WTC11 (cell line): ENCODE data around the gene LEFTY1. TPM values are rescaled to one million over a fixed set of nuclear protein-coding genes. Genes with fewer than 3 reads are reported as not detected.
A peak's percentile ranks its signal among the peaks of the same experiment; 100 is the strongest.

Source experiments
- ATAC-seq: fragments of 200-7000 bp; cut with Tn5 transposase; 2 replicates; pipeline ENCODE4 v1.10.0; 2021; ENCODE audit warnings: mild to moderate bottlenecking, moderate library complexity
- CTCF ChIA-PET: fragments of 300-600 bp; sonication (Branson Sonifier 250); formaldehyde crosslinking; loops from one replicate; lab custom pipeline; 2021; ENCODE audit warnings: antibody characterized with exemption; lab: Charles Lee
- POLR2A ChIA-PET: fragments of 350-600 bp; sonication (Branson Sonifier 250); formaldehyde crosslinking; loops from one replicate; lab custom pipeline; 2021; ENCODE audit warnings: antibody characterized with exemption; lab: Charles Lee
- DNase-seq: peaks from one replicate; pipeline ENCODE4 v3.0.0; 2021; ENCODE audit warnings: low spot score
- H3K27ac Mint-ChIP-seq: 2 replicates; pipeline ENCODE4 v1.8.0; 2021; ENCODE audit warnings: mixed read lengths
- H3K27me3 Mint-ChIP-seq: 2 replicates; pipeline ENCODE4 v1.8.0; 2021; ENCODE audit warnings: low read depth, mild to moderate bottlenecking, moderate library complexity, mixed read lengths
- H3K36me3 Mint-ChIP-seq: 2 replicates; pipeline ENCODE4 v1.8.0; 2021; ENCODE audit warnings: mixed read lengths
- H3K4me1 Mint-ChIP-seq: 2 replicates; pipeline ENCODE4 v1.8.0; 2022; ENCODE audit warnings: mixed read lengths
- H3K4me3 Mint-ChIP-seq: 2 replicates; pipeline ENCODE4 v1.8.0; 2021; ENCODE audit warnings: mild to moderate bottlenecking, moderate library complexity, mixed read lengths
- H3K9me3 Mint-ChIP-seq: 2 replicates; pipeline ENCODE4 v1.8.0; 2021; ENCODE audit warnings: mixed read lengths
- ARID4B ChIP-seq: sonication (generic); formaldehyde crosslinking; IDR thresholded peaks from 2 replicates; pipeline ENCODE4 v1.8.0; 2023; ENCODE audit warnings: missing genetic modification reagents, mild to moderate bottlenecking, borderline replicate concordance
- ATF1 ChIP-seq: sonication (generic); formaldehyde crosslinking; IDR thresholded peaks from 2 replicates; pipeline ENCODE4 v1.8.1; 2023; ENCODE audit warnings: mild to moderate bottlenecking, moderate library complexity, missing genetic modification reagents
- ETV6 ChIP-seq: sonication (generic); formaldehyde crosslinking; IDR thresholded peaks from 2 replicates; pipeline ENCODE4 v1.8.1; 2022; ENCODE audit warnings: mild to moderate bottlenecking, missing genetic modification reagents
- JAZF1 ChIP-seq: fragments of 250-450 bp; sonication (Bioruptor Pico); IDR thresholded peaks from 2 replicates; pipeline ENCODE4 v1.9.0; 2021; ENCODE audit warnings: moderate library complexity, mild to moderate bottlenecking, inconsistent platforms
- MAX ChIP-seq: sonication (generic); formaldehyde crosslinking; IDR thresholded peaks from 2 replicates; pipeline ENCODE4 v1.8.0; 2022; ENCODE audit warnings: mild to moderate bottlenecking, missing genetic modification reagents
- MYBL2 ChIP-seq: sonication (generic); formaldehyde crosslinking; IDR thresholded peaks from 2 replicates; pipeline ENCODE4 v1.8.1; 2023; ENCODE audit warnings: mild to moderate bottlenecking, moderate library complexity, missing genetic modification reagents
- NFATC4 ChIP-seq: fragments of 250-450 bp; sonication (Bioruptor Pico); IDR thresholded peaks from 2 replicates; pipeline ENCODE4 v1.9.0; 2021; ENCODE audit warnings: mild to moderate bottlenecking
- RORB ChIP-seq: fragments of 250-450 bp; sonication (Bioruptor Pico); IDR thresholded peaks from 2 replicates; pipeline ENCODE4 v1.9.0; 2021; ENCODE audit warnings: mild to moderate bottlenecking
- SP1 ChIP-seq: sonication (generic); formaldehyde crosslinking; conservative IDR thresholded peaks from 2 replicates; pipeline ENCODE4 v1.8.1; 2022; ENCODE audit warnings: missing genetic modification reagents
- TEAD1 ChIP-seq: sonication (generic); formaldehyde crosslinking; IDR thresholded peaks from 2 replicates; pipeline ENCODE4 v1.8.0; 2022; ENCODE audit warnings: mild to moderate bottlenecking, missing genetic modification reagents
- TP53 ChIP-seq: sonication (generic); formaldehyde crosslinking; IDR thresholded peaks from 2 replicates; pipeline ENCODE4 v1.8.1; 2023; ENCODE audit warnings: mild to moderate bottlenecking, missing genetic modification reagents
- ZNF121 ChIP-seq: sonication (generic); formaldehyde crosslinking; IDR thresholded peaks from 2 replicates; pipeline ENCODE4 v1.8.0; 2023; ENCODE audit warnings: missing genetic modification reagents
- ZNF281 ChIP-seq: sonication (generic); formaldehyde crosslinking; IDR thresholded peaks from 2 replicates; pipeline ENCODE4 v1.8.0; 2023; ENCODE audit warnings: mild to moderate bottlenecking, missing genetic modification reagents
- ZNF423 ChIP-seq: fragments of 250-450 bp; sonication (Bioruptor Pico); IDR thresholded peaks from 2 replicates; pipeline ENCODE4 v2.1.2; 2022; ENCODE audit warnings: mild to moderate bottlenecking, moderate library complexity
- total RNA-seq: library from RNA; stranded (reverse); gene quantifications from 3 replicates; pipeline ENCODE4 v1.2.3, GENCODE V29; 2021
- TF ChIP-seq, protein P1 (sequence below): fragments of 250-450 bp; sonication (Bioruptor Pico); IDR thresholded peaks from 2 replicates; pipeline ENCODE4 v2.1.2; 2022; ENCODE audit warnings: mild to moderate bottlenecking, moderate library complexity
- TF ChIP-seq, protein P2 (sequence below): sonication (generic); formaldehyde crosslinking; IDR thresholded peaks from 2 replicates; pipeline ENCODE4 v1.8.1; 2023; ENCODE audit warnings: mild to moderate bottlenecking, missing genetic modification reagents, moderate library complexity
- TF ChIP-seq, protein P3 (sequence below): sonication (generic); formaldehyde crosslinking; IDR thresholded peaks from 2 replicates; pipeline ENCODE4 v1.8.0; 2022; ENCODE audit warnings: missing genetic modification reagents
- TF ChIP-seq, protein P4 (sequence below): fragments of 250-450 bp; sonication (Bioruptor Pico); IDR thresholded peaks from 2 replicates; pipeline ENCODE4 v1.9.0; 2021; ENCODE audit warnings: mild to moderate bottlenecking, borderline replicate concordance

The LEFTY1 gene
- total RNA-seq, 1 experiment from 2014 or later = 52.9 TPM

GRCh38 chr1:225845571-225846259 lies 43.2 kb downstream of the LEFTY1 start:
- Mint-ChIP-seq H3K27me3 (no peaks in the 10 kb centered on the region), H3K27ac (peak overlapping the region; percentile 87), H3K4me1 (peaks cover 12% of the 10 kb centered on the region), H3K9me3 (peaks cover 6% of the 10 kb centered on the region; the same call in 1 of the 2 replicates), H3K4me3 (no peak overlapping the region), H3K36me3 (peaks cover 45% of the 10 kb centered on the region)
- POLR2A ChIA-PET = interaction anchor here (1.2 to 1.5 kb wide), 2 partner anchors 36 to 68 kb away, joined by 3 to 5 read pairs; partner anchors contain the start of gene SRP9
- DNase-seq (peak; percentile 90), ATAC-seq (peak; percentile 82)
- CTCF ChIA-PET = interaction anchor here (0.6 to 3.0 kb wide), 32 partner anchors 9 to 372 kb away, joined by 3 to 32 read pairs (median 4); partner anchors contain the start of genes EPHX1, LEFTY1, SRP9 and TMEM63A
- TF ChIP-seq ZNF121 = peak; percentile 69
- 0 out of 2 replicates have a peak, but pooled peaks have one; percentile 45 for TF ChIP-seq MAX (CRISPR knock-in tag)
- TF ChIP-seq, protein P1, sequence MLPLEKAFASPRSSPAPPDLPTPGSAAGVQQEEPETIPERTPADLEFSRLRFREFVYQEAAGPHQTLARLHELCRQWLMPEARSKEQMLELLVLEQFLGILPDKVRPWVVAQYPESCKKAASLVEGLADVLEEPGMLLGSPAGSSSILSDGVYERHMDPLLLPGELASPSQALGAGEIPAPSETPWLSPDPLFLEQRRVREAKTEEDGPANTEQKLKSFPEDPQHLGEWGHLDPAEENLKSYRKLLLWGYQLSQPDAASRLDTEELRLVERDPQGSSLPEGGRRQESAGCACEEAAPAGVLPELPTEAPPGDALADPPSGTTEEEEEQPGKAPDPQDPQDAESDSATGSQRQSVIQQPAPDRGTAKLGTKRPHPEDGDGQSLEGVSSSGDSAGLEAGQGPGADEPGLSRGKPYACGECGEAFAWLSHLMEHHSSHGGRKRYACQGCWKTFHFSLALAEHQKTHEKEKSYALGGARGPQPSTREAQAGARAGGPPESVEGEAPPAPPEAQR (CRISPR knock-in tag) = no peak
- TF ChIP-seq, protein P2, sequence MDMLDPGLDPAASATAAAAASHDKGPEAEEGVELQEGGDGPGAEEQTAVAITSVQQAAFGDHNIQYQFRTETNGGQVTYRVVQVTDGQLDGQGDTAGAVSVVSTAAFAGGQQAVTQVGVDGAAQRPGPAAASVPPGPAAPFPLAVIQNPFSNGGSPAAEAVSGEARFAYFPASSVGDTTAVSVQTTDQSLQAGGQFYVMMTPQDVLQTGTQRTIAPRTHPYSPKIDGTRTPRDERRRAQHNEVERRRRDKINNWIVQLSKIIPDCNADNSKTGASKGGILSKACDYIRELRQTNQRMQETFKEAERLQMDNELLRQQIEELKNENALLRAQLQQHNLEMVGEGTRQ (CRISPR knock-in tag) = no peak
- TF ChIP-seq MYBL2 (CRISPR knock-in tag) = no peak
- no peak for TF ChIP-seq ATF1
- TF ChIP-seq TEAD1 (CRISPR knock-in tag) = peak; percentile 64; the same call in 1 of the 2 replicates
- TF ChIP-seq TP53 (CRISPR knock-in tag) = no peak
- TF ChIP-seq ETV6 (CRISPR knock-in tag) = peak; percentile 64; the same call in 1 of the 2 replicates
- TF ChIP-seq, protein P3, sequence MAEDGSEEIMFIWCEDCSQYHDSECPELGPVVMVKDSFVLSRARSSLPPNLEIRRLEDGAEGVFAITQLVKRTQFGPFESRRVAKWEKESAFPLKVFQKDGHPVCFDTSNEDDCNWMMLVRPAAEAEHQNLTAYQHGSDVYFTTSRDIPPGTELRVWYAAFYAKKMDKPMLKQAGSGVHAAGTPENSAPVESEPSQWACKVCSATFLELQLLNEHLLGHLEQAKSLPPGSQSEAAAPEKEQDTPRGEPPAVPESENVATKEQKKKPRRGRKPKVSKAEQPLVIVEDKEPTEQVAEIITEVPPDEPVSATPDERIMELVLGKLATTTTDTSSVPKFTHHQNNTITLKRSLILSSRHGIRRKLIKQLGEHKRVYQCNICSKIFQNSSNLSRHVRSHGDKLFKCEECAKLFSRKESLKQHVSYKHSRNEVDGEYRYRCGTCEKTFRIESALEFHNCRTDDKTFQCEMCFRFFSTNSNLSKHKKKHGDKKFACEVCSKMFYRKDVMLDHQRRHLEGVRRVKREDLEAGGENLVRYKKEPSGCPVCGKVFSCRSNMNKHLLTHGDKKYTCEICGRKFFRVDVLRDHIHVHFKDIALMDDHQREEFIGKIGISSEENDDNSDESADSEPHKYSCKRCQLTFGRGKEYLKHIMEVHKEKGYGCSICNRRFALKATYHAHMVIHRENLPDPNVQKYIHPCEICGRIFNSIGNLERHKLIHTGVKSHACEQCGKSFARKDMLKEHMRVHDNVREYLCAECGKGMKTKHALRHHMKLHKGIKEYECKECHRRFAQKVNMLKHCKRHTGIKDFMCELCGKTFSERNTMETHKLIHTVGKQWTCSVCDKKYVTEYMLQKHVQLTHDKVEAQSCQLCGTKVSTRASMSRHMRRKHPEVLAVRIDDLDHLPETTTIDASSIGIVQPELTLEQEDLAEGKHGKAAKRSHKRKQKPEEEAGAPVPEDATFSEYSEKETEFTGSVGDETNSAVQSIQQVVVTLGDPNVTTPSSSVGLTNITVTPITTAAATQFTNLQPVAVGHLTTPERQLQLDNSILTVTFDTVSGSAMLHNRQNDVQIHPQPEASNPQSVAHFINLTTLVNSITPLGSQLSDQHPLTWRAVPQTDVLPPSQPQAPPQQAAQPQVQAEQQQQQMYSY (CRISPR knock-in tag) = peak; percentile 77
- TF ChIP-seq, protein P4, sequence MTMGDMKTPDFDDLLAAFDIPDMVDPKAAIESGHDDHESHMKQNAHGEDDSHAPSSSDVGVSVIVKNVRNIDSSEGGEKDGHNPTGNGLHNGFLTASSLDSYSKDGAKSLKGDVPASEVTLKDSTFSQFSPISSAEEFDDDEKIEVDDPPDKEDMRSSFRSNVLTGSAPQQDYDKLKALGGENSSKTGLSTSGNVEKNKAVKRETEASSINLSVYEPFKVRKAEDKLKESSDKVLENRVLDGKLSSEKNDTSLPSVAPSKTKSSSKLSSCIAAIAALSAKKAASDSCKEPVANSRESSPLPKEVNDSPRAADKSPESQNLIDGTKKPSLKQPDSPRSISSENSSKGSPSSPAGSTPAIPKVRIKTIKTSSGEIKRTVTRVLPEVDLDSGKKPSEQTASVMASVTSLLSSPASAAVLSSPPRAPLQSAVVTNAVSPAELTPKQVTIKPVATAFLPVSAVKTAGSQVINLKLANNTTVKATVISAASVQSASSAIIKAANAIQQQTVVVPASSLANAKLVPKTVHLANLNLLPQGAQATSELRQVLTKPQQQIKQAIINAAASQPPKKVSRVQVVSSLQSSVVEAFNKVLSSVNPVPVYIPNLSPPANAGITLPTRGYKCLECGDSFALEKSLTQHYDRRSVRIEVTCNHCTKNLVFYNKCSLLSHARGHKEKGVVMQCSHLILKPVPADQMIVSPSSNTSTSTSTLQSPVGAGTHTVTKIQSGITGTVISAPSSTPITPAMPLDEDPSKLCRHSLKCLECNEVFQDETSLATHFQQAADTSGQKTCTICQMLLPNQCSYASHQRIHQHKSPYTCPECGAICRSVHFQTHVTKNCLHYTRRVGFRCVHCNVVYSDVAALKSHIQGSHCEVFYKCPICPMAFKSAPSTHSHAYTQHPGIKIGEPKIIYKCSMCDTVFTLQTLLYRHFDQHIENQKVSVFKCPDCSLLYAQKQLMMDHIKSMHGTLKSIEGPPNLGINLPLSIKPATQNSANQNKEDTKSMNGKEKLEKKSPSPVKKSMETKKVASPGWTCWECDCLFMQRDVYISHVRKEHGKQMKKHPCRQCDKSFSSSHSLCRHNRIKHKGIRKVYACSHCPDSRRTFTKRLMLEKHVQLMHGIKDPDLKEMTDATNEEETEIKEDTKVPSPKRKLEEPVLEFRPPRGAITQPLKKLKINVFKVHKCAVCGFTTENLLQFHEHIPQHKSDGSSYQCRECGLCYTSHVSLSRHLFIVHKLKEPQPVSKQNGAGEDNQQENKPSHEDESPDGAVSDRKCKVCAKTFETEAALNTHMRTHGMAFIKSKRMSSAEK = no peak
- no peak for TF ChIP-seq NFATC4
- TF ChIP-seq SP1 = peak; percentile 89
- TF ChIP-seq ZNF423 = no peak
- no peak for TF ChIP-seq JAZF1 (CRISPR knock-in tag)
- 0 out of 2 replicates have a peak, but pooled peaks have one; percentile 47 for TF ChIP-seq ZNF281 (CRISPR knock-in tag)
- 0 out of 2 replicates have a peak, but pooled peaks have one; percentile 56 for TF ChIP-seq ARID4B (CRISPR knock-in tag)
- TF ChIP-seq RORB (CRISPR knock-in tag) = no peak
